Retinal pigment epithelial cell (primary cell): Measurements from ENCODE around the gene C19orf38.

Experiments used
- DNase-seq: peaks from one replicate; pipeline ENCODE4 v3.0.0-alpha.2; 2010; ENCODE audit warnings: low read depth
- H3K4me3 ChIP-seq: 2 replicates; pipeline ENCODE4 v1.5.1; 2011; ENCODE audit warnings: mild to moderate bottlenecking, low read length, control low read depth, moderate library complexity
- TF ChIP-seq, protein P1 (sequence below): conservative IDR thresholded peaks from 2 replicates; pipeline ENCODE4 v1.5.1; 2011; ENCODE audit warnings: low read depth, low read length, control low read depth, inconsistent platforms

C19orf38 gene, protein sequence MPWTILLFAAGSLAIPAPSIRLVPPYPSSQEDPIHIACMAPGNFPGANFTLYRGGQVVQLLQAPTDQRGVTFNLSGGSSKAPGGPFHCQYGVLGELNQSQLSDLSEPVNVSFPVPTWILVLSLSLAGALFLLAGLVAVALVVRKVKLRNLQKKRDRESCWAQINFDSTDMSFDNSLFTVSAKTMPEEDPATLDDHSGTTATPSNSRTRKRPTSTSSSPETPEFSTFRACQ

DNA sequence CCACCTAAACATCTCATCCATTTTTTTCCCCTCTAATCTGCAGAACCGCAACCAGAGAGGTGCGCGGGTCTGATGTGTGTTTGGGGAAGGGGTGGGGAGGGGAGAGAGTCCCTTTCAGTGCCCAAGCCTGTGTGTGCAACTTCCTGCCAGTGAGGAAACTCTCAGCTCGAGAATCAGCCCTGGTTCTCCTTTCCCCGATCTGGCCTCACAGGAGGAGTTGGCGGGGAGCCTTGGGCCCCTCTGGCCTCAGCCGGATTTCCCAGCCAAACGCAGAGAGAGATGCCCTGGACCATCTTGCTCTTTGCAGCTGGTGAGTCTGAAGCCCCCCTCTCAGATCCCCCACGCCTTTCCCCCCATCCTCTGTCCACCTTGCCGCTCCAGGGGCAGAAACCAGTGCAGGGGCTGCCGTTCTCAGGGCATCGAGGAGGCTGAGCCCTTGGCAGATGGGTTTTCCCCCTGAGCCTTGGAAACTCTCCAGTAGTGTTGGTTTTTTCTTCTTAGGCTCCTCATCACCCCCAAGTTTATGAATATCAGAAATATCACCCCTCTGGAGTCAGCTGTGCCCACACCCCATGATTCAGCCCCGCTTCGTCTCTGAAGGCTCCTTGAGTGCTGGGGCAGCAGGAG is at the start of gene C19orf38:
Gene C19orf38 (plus strand): TSS at position 186 of the 627 bp plus-strand sequence. CDS start 94 bp downstream, at position 280.
- H3K4me3 ChIP-seq: no peak within 1 kb of the TSS

DNA sequence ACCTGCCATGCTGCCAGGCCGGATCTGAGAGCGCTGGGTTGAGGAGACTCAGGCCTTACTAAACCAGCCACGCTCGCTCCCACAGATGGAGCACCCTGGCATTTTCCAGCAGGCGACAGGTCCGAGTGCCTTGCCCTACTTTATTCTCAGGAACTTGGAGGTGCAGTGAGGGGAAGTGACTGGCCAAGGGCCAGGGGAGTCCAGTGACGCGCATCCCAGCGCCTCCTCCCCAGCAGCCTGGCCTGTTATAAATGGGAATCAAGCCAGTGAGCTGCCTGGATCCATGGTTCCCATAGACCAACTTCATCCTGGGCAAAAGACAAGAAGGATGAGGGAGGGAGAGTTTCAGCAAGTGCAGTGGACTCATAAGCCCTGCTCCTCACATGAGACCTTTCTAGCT is 47.7 kb upstream of the C19orf38 start:
- no peak for DNase-seq
- H3K4me3 ChIP-seq: no peak overlapping the region
- TF ChIP-seq, protein P1, sequence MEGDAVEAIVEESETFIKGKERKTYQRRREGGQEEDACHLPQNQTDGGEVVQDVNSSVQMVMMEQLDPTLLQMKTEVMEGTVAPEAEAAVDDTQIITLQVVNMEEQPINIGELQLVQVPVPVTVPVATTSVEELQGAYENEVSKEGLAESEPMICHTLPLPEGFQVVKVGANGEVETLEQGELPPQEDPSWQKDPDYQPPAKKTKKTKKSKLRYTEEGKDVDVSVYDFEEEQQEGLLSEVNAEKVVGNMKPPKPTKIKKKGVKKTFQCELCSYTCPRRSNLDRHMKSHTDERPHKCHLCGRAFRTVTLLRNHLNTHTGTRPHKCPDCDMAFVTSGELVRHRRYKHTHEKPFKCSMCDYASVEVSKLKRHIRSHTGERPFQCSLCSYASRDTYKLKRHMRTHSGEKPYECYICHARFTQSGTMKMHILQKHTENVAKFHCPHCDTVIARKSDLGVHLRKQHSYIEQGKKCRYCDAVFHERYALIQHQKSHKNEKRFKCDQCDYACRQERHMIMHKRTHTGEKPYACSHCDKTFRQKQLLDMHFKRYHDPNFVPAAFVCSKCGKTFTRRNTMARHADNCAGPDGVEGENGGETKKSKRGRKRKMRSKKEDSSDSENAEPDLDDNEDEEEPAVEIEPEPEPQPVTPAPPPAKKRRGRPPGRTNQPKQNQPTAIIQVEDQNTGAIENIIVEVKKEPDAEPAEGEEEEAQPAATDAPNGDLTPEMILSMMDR: no peak

More for the DNA sequence above, at the start of gene C19orf38:
- DNase-seq: no peak
- TF ChIP-seq, protein P1: no peak

DNA sequence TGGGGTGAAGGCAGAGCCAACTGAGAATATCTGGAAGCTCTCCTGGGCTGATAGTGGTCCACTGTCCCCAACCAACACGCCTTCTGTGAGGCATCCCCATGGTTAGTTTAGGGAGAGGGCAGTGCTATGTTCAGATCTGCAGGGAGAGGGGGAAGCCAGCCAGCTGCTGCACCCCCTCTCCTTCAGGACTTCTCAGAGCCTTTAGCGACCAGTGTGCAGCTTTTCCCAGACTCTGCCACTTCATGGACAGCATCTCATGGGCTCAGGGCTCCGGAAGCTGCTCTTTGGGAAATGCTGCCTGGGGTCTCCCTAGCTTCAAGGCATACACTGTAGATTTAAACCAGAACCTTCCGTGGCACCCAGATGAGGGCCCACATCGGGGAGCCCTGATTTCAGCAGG is 45.7 kb upstream of the C19orf38 start:
- no peak overlapping the region for H3K4me3 ChIP-seq
- TF ChIP-seq, protein P1: no peak
- DNase-seq: no peak

DNA sequence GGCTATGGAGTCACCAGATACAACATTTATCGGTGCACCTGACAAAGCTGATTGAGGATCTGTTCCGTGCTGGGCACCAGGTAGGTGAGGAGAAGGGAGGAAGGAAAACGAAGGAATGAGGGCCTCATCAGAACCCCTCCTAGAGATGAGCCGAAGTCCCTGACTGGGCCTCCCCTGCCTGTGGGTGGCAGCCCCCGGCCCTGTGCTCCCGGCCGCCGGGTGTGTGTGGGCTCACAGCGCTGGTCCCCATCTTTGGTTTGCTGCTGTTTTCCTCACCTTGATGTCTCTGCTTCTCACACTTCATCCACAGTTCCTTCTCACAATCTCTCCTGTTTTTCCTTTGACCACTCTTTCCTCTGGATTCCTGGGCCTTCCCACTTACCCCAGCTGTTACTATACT is 45.0 kb upstream of the C19orf38 start:
- no peak overlapping the region for H3K4me3 ChIP-seq
- TF ChIP-seq, protein P1: no peak
- DNase-seq: no peak

DNA sequence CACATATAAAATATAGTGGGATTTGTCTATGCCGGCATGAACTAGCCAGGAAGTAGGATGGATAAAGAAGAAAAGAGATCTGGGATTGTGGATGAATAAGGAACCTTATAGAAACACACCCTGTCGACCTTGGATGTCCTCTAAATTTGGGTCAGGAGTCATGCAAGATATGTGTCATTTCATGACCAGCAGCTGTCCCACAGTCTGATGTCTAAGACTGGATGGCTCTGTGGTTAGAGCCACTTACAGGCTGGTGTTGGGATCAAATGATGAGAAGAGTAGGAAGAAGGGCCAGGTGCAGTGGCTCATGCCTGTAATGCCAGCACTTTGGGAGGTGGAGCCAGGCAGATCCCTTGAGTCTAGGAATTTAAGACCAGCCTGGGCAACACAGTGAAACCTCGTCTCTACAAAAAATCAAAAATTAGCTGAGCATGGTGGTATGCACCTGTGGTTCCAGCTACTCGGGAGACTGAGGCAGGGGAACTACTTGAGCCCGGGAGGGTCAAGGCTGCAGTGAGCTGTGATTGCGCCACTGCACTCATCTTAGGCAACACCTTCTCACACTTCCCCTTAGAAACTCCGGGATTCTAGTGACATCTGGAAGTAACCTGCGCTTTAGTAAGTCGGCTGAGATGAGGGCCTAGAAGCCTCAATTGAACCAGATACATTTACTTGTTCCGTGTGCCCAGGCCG is 43.0 kb upstream of the C19orf38 start:
- no peak for DNase-seq
- H3K4me3 ChIP-seq: no peak overlapping the region
- TF ChIP-seq, protein P1: no peak

DNA sequence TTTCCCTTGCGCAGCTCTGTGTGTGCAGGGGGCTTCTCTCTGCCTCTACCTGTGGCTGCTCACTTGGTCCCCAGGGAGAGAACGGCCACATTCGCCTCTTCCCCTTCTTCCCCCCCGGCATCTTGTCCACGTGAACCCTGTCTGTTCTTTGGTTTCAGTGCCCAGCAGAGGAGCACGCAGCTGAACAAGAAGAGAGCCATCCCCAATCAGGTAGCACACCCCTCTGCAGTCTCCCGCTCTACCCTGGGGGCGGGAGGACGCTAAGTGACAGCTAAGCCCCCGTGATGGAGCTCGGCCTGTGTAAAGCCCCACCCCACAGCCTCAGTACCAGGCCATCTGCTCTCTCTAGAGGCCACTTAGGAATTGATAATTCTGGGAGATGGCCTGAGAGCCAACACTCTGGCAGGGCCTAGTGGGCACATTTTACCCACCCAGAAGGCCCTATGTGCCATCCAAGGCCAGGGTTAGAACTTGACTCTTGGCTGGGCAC is 42.4 kb upstream of the C19orf38 start:
- no peak overlapping the region for H3K4me3 ChIP-seq
- DNase-seq: no peak
- TF ChIP-seq, protein P1: no peak
